ENCODE data around the gene P2RY2. TPM values are rescaled to one million over a fixed set of nuclear protein-coding genes. Genes with fewer than 3 reads are reported as not detected.

The P2RY2 gene
- total RNA-seq: under 0.01 TPM in 1 of 2 replicates, not detected in the other

- DNase-seq (ENCODE audit: low read depth): peak; percentile 23
- H3K4me3 ChIP-seq (ENCODE audit: low read depth, low read length): peak within 1 kb of the TSS; percentile 51
- TF ChIP-seq CTCF (IDR thresholded peaks at IDR 0.05; ENCODE audit: insufficient read depth, low read depth, low read length): peak; percentile 43
Observed at GRCh38 chr11:73218106-73218829, at the start of gene P2RY2. TSS of gene P2RY2 (plus strand) at chr11:73218281. CDS start at chr11:73234160, 15,879 bp downstream.

- no peak overlapping the region for H3K4me3 ChIP-seq (ENCODE audit: low read depth, low read length)
- DNase-seq (ENCODE audit: low read depth): no peak
- TF ChIP-seq CTCF (IDR thresholded peaks at IDR 0.05; ENCODE audit: insufficient read depth, low read depth, low read length): no peak
Observed at GRCh38 chr11:73168925-73169579, 49.0 kb upstream of the P2RY2 start.

GRCh38 chr11:73170140-73170539 is 47.9 kb upstream of the P2RY2 start:
- TF ChIP-seq CTCF (IDR thresholded peaks at IDR 0.05; ENCODE audit: insufficient read depth, low read depth, low read length): no peak
- no peak overlapping the region for H3K4me3 ChIP-seq (ENCODE audit: low read depth, low read length)
- no peak for DNase-seq (ENCODE audit: low read depth)

GRCh38 chr11:73171436-73172161 is 46.5 kb upstream of the P2RY2 start:
- DNase-seq (ENCODE audit: low read depth): no peak
- no peak for TF ChIP-seq CTCF (IDR thresholded peaks at IDR 0.05; ENCODE audit: insufficient read depth, low read depth, low read length)
- H3K4me3 ChIP-seq (ENCODE audit: low read depth, low read length): no peak overlapping the region

GRCh38 chr11:73172992-73173656 is 45.0 kb upstream of the P2RY2 start:
- H3K4me3 ChIP-seq (ENCODE audit: low read depth, low read length): no peak overlapping the region
- DNase-seq (ENCODE audit: low read depth): no peak
- TF ChIP-seq CTCF (IDR thresholded peaks at IDR 0.05; ENCODE audit: insufficient read depth, low read depth, low read length): no peak

- DNase-seq (ENCODE audit: low read depth): no peak
Observed at GRCh38 chr11:73173755-73174494, 44.2 kb upstream of the P2RY2 start.

More at GRCh38 chr11:73173755-73174494, 44.2 kb upstream of the P2RY2 start:
- TF ChIP-seq CTCF (IDR thresholded peaks at IDR 0.05; ENCODE audit: insufficient read depth, low read depth, low read length): no peak
- H3K4me3 ChIP-seq (ENCODE audit: low read depth, low read length): no peak overlapping the region
